SKM-1 treated with dmso at 0.1 percent for 144 hours (cell line): Measurements from ENCODE around the gene ACTG1.

Experiments
- DNase-seq: peaks from one replicate; lab custom pipeline; 2025; ENCODE audit not compliant: unreplicated experiment; lab: John Stamatoyannopoulos, UW

Gene ACTG1

GRCh38 chr17:81499601-81499970 is 13.0 kb downstream of the ACTG1 start:
- DNase-seq, result no peak

GRCh38 chr17:81498953-81499600 is 13.5 kb downstream of the ACTG1 start:
- DNase-seq, result no peak

GRCh38 chr17:81494626-81495377 is 17.8 kb downstream of the ACTG1 start:
- DNase-seq, result no peak

GRCh38 chr17:81493198-81494038 is 19.2 kb downstream of the ACTG1 start:
- no peak for DNase-seq

- no peak for DNase-seq
Measured at GRCh38 chr17:81492706-81493105, 19.9 kb downstream of the ACTG1 start.

- no peak for DNase-seq
Measured at GRCh38 chr17:81492202-81492601, 20.4 kb downstream of the ACTG1 start.

- DNase-seq, result no peak
Measured at GRCh38 chr17:81491761-81492160, 20.8 kb downstream of the ACTG1 start.

GRCh38 chr17:81491181-81491581 is 21.4 kb downstream of the ACTG1 start:
- DNase-seq, result no peak

GRCh38 chr17:81489998-81490992 is 22.3 kb downstream of the ACTG1 start:
- DNase-seq, result no peak

- no peak for DNase-seq
Measured at GRCh38 chr17:81489012-81489997, 23.3 kb downstream of the ACTG1 start.

GRCh38 chr17:81488276-81488860 is 24.2 kb downstream of the ACTG1 start:
- DNase-seq, result no peak

GRCh38 chr17:81487487-81488275 is 24.9 kb downstream of the ACTG1 start:
- DNase-seq, result peak; percentile 63

- DNase-seq, result no peak
Measured at GRCh38 chr17:81487089-81487486, 25.5 kb downstream of the ACTG1 start.

GRCh38 chr17:81486199-81486810 is 26.3 kb downstream of the ACTG1 start:
- no peak for DNase-seq

- DNase-seq, result peak; percentile 79
Measured at GRCh38 chr17:81484195-81484979, 28.2 kb downstream of the ACTG1 start.

GRCh38 chr17:81483862-81484194 is 28.8 kb downstream of the ACTG1 start:
- no peak for DNase-seq
